SK-MEL-5 (cell line): ENCODE data around the gene WDR7. TPM values are rescaled to one million over a fixed set of nuclear protein-coding genes. Genes with fewer than 3 reads are reported as not detected.

ENCODE experiments used
- DNase-seq: peaks from one replicate; pipeline ENCODE4 v3.0.0-alpha.2; 2016; ENCODE audit warnings: low read depth, low spot score
- in situ Hi-C: cut with HindIII; loops from 2 replicates; pipeline ENCODE4 v1.10.0; 2016; ENCODE audit warnings: low sequenced_read_pairs, high pct_unique_total_duplicates, low pct_unique_long_range_greater_than_20kb
- total RNA-seq: library from RNA; depleted of rRNA; stranded (reverse); fragments of >200 nt; shearing (Covaris generic); gene quantifications from 2 replicates; pipeline ENCODE4 v1.2.3, GENCODE V29; 2014

The WDR7 gene
- total RNA-seq, 1 experiment from 2014 or later = 9.3 TPM

DNA sequence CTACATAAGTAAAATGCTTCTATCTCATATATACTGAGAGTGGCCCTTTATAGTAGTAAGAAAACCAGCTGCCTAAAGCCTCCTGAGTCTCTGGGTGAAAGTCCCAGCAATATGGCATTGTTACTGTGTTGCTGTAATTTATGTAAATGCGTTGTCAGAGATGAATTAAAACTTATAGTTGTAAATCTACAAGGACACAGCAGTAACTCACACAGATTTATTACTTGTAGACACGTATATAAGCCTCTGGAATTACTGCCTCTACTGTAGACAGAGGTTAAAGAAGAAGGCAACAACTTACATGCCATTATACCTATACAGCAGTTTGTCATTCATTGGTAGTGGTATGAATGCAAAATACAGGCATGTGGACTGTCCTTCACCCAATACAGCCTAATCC is 326.6 kb downstream of the WDR7 start:
- in situ Hi-C loops = no loop called here
- no peak for DNase-seq

DNA sequence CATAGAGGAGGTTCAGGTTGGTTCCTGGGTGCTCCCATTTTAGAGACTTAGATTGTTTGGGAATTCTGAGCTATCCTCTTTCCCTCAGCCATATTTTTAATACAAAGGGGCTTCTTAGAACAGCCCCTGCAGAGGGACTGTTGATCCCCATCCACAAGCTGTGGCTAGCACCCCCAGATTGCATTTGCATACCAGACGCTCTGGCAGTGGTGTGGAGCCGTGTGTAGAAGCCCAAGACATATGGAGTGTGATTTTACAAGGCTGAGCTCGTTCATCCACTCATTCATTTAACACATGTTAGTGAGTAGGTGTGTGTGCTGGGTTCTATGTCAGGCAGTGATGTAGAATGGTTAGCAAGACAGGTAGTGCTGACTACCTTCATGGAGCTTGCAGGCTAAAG is 329.0 kb downstream of the WDR7 start:
- no peak for DNase-seq
- in situ Hi-C loops = no loop called here

DNA sequence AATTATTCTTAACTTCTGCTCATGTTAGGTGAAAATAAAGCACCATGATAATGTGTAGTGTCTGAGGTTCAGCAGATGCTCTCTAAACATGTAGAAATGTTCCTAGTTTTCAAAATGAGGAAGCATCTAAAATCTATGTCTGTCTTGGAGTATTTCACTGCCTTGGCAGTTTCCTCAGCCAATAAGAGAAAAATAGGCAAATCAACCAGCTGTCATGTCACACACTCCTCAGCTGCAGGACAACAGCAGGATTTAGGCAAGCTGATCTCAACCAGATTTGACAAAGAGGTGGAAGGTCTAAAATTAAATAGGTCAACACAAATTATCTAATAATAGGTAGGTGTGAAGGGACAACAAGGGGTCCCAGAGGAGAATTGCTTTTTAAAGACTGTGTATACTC is 331.6 kb downstream of the WDR7 start:
- DNase-seq = no peak
- in situ Hi-C loops = no loop called here

DNA sequence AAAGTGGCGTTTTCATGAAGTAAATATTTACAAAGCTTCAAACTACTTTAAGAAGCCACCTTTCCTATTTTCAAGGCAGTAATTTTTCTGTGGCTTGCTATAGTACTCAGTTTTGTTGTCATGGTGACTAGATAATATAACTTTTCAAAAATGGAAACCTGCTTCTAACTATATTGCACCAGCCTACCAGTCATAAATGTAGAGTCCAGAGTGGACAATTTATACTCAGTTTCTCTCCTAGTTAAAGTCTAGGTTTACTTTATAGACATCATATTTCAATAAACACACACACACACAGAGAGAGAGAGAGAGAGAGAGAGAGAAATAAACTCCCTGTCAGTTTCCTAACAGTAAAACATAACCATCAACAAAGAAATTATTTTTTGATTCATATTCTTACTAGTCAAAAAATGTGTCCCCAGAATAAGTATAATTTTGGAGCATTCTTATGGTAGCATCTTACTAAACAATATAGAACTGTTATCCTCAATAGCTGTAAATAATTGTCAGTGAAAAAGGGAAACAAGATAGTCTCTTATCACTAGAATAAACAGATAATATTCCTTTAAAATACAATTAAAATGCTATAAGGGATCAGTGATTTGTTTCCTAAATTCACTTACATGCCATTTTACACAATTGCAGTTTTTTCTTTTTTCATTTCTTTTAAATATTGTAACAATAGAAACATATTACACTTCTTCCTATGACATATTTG is 332.3 kb downstream of the WDR7 start:
- in situ Hi-C loops = no loop called here
- DNase-seq = no peak

DNA sequence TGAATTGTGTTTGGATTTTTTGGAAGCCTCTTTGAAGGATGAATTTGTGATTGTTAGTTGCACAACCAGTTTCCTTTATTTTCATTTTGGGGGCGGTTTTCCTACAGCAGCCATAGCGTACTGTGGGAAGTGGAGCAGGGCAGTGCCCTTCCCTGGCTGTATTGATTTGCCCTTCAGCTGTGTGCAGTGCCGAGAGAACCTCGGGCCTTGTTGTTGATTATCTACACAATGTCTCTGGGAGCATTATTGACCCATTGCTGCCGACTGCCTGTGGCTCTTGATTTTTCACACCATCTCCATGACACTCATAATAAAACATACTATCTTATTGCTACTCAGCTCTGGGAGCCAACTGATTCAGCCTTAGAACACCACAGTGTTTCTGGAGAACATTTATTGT is 333.6 kb downstream of the WDR7 start:
- in situ Hi-C loops = no loop called here
- DNase-seq = no peak

DNA sequence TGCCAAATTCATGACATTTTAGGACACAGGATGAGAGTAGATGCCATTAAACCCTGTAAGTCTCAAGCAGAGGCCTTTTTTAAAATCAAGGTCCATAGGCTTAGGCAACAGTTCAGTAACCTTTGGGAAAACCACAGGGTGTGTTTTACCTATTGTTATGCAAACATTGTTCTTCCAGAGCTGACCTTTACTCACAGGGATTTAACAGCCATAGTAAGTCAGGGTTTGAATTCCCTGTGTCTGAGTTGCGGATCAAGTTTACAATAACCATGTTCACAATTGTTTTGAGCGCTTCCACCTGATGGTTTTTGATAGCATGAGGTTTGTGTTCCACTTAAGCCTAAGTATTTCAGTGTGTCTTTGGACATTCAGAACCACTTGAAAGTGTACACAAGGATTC is 335.7 kb downstream of the WDR7 start:
- in situ Hi-C loops = no loop called here
- DNase-seq = no peak

DNA sequence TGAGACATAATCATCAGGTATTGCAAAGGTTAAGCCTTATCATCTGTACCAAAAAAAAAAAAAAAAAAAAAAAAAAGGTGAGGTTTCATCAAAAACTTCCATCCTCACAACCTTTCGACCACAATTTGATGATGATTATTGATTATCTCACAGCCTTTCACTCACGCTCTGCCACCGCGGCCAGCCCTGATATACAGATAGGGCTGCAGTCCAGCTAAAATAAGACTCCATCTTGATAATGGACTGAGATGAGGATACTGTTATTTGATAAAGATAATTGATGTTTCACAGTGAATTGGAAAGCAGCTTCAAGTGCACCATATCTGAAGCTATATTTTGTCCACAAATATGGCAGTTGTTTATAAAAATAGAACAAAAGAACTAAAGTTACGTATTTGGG is 336.1 kb downstream of the WDR7 start:
- no peak for DNase-seq
- in situ Hi-C loops = no loop called here

DNA sequence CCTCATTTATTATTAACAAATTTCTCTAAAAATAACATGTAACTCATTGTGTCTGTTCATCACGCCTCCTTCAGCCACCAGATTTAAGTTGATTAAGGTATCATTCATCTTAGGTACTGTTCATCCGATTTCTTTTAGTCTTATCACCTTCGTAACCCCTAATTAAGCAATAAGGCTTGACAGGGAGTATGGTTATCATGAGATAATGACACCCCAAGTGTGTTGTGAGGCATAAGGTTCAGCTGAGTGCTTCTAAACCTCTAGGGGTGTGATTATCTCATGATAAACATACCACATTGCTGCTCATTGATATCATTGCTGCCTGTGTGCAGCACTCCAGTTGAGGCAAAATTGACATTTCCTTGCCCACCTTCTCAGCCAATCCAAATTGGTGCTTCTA is 336.9 kb downstream of the WDR7 start:
- no peak for DNase-seq
- in situ Hi-C loops = no loop called here

DNA sequence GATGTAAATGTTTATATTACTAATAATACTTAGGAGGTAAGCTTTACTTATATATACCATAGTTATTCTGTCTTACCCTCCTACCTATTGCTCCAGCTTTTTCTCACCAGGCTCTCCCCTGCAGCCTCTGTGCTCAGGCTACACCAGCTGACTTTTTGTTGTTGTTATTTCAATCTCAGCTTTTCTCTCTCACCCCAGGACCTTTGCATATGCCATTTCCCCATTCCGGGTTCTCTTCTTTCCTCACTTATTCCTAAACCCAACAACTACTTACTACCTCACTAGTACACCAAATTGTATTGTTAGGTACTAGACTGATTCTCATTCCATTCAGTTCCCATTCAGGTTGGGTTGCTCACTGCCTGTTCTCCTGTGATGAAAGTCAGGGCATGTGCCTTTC is 339.5 kb downstream of the WDR7 start:
- in situ Hi-C loops = no loop called here
- DNase-seq = no peak

DNA sequence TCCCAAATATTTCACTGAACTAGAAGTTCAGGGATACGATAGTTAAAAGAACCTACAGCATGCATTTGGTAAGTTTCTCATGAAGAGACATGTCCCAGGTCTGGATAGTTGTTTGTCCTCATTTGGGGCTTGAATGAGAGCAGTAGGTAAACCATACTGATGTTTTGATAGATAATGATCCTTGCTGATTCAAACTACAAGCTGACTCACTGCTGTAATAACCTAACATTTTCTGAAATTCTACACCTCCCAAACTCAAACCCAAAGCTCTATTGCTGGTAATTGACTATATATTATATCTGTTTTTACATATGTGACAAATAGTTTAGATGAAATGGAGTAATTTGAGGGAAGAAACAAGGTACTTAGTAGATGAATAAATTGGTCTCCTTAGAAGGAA is 341.6 kb downstream of the WDR7 start:
- in situ Hi-C loops = no loop called here
- no peak for DNase-seq

DNA sequence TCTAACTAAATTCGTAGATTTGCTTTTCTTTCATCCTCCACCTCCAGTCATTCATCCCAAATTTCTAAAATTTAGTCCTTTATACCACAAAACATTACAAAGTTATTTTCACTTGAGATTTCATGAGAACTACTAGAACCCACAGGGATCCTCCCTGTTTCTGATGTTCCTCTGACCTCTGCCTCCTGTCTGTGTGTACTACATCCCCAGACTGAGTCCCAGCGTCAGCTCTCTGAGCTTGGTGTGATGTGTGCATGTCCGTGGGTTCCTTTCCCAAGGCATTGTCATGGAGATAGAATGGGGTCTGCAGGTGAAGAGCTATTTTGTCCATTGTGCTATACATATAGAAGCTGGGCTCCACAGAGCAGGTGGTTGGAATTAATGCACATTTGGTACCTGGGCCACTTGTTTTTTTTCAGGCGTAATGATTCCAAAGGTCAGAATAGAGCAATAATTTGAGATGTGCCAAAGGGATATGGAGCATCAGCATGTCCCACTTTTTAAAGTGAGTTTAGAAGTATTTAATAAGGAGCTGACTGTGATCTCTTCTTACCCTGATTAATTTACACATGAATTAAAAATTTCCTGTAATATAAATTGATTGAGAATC is 344.5 kb downstream of the WDR7 start:
- DNase-seq = no peak
- in situ Hi-C loops = no loop called here

DNA sequence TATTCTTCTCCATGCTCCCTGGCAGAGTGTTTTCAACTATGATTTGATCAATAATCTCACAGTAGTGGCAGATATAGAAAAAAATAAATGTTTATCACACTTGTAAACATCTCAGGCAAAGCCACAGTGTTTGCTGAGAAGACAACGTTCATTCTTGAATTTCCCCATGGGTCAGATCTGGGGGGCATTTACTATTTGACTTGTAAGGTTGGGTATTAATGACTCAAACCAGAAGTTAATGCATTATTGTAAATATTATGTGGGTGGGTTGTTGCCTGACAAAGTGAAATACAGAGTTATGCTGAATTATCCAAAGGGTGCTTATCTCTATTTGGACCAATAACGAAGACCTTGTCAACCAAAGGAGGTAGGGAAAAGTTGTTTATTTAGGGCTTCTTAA is 346.0 kb downstream of the WDR7 start:
- in situ Hi-C loops = no loop called here
- no peak for DNase-seq

DNA sequence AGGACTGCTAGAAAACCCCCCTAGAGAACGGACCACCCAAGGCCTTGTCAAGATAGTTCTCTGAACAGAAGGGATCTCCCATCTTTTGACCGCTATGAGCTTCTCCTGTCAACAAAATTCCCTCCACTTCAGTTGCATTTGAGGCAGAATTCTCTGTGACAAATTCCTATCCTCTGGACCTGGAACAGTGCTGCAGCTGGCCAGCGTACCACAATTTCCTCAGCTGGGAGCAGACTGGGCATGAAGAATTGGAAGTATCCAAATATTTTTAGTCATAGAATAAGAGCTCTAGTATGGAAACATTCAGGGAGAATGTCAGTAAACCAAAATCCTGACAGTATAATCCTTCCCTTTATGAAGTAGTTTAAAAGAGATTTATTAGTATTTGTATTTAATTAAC is 348.7 kb downstream of the WDR7 start:
- in situ Hi-C loops = no loop called here
- no peak for DNase-seq

DNA sequence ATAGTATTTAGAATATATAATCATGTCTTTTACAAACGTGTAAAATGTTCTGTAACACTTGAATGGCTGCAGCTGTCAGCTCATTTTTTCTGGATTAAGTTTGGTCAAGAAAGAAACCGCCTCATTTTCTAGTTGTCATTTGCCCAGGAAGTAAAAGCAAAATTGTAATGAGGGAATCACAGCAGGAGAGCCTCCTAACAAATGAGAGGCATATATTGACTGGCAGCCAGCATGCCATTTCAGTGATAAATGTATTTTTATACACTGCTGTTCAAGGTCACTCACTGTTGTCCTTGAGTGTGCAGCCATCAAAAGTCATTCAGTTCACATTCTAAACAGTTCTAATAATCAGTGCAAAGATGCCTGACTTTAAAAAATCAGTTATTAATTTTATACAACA is 351.5 kb downstream of the WDR7 start:
- no peak for DNase-seq
- in situ Hi-C loops = no loop called here

DNA sequence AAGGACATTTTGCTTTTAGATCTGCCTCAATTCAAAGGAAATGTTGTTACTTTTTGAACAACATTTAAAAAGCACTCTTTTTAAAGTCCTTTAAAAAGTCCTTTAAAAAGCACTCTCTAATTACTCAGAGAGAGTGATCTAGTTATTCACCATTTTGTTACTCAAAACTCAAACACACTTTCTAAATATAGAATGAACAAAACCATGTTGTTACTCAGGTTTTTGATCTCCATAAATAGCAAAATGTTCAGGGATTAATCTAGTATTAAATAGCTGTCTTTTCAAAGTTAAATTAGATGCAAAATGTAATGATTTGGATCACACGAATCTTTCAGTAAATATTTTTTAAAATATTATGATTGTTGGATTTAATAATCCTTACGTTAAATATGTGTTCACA is 352.2 kb downstream of the WDR7 start:
- in situ Hi-C loops = no loop called here
- no peak for DNase-seq

DNA sequence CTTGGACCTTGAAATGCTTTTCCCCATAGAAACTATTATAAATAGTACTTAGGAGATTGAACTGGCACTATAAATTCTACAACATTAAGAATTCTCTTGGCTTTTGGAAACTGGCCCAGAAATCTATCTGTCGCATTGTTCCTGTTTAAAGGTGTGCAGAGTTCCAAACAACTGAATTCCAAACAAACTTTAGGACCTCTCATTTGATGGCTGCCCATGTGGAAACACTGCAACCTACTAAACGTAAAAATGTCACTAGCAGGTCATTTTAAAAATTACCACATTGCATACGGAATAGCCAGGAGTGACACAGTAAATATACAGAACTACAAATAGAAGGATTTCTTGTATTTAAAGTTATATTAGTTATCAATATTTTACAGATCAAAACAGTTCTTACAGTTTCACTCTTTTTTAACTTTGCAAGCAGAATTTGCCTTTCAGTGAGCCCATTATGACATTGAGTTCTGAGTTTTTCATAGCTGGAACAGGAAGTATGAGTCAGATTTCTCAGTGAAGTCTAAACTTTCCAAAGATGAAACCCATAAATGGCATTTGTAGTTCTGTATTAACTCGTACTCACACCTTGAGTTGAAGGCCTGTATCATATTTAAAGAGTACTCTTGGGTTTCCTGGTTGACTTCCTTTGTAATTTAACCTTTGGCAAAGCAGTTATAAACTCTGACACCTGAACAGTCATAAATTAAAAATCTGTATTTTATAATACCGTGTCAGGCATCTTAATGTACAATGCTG is 353.4 kb downstream of the WDR7 start:
- in situ Hi-C loops = no loop called here
- DNase-seq = peak; percentile 5

DNA sequence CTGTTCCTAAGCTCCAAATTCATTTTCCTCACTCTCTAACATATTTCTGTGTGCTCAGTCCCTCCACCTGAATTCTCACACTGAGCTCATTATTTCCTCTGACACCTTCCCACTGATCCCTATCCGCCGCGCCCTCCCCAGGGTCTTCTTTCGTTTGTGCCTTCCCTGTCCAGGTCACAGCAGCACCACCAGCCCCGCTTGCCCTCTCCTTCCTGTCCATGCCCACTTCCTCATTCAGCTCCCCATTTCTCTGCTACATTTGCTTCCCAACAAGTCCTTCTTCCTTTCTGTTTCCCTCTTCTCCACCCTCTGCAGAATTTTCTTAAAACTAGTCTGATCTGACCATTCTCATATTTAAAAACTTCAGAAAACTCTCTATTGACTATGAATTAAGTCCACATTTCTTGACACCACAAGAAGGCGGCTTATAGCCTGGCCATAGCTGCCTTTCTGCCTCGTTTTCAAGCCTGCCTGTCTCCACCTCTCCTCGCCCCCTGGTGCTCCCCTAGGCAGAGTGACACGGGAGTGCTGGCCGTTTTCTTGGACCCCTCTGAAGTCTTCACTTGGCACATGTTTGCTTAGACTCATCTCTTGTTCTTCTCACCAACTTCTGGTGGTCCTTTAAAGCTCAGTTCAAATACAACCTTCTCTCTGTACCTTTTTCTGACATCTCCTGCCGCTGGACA is 357.0 kb downstream of the WDR7 start:
- in situ Hi-C loops = no loop called here
- DNase-seq = no peak

DNA sequence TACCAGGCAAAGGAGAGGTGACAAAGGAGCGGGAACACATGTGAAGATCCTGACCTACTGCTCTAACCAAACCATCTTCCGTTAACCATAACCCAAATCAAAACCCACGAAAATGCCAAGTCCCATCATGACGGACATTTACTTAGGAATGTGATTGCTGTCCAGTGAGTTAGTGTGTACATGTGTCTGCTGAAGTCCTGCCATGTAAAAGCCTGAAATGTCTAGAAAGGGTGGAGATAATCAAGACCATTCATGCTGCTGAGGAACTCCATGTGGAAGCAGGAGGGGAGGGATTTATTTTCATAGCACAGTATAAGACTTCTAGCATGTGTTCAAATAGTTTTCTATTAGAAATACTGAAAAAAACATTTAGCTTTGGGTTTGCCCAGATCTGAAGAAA is 358.7 kb downstream of the WDR7 start:
- DNase-seq = no peak
- in situ Hi-C loops = no loop called here
